ENCODE measurements around the gene NFKBIB. TPM values are rescaled to one million over a fixed set of nuclear protein-coding genes. Genes with fewer than 3 reads are reported as not detected.

Gene NFKBIB
- total and polyA plus RNA-seq, 2 donors (not counting 3 experiments of a cell fraction or from before 2014, with no cell fraction given), result 25.0 to 30.8 TPM

DNA sequence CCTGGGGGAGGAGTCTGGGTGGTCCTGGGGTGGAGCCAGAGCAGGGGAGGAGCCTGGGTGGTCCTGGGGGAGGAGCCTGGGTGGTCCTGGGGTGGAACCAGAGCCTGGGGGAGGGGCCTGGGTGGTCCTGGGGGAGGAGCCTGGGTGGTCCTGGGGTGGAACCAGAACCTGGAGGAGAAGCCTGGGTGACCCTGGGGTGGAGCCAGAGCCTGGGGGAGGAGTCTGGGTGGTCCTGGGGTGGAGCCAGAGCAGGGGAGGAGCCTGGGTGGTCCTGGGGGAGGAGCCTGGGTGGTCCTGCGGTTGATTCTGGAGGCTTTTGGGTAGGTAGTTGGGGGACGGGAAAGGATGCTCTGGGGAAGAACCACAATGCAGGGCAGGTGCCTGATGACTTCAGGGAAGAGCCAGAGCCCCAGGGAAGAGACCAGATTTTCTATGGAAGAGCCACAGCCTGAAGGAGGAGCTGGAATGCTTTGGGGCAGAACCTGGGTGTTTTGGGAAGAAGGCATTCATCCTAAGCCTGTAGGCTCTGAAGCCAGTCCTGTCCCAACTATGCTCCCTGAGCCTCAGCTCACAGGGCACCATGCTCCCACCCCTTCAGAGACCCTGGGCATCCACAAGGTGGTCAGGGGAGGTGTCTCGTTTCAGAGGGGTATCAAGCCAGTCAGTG lies 45.9 kb downstream of the NFKBIB start:
- Histone ChIP-seq H4K20me1 (replicated peaks; ENCODE audit: control insufficient read depth, extremely low read depth, insufficient read depth, low read length) (no peaks in the 10 kb centered on the region), H3K36me3 (ENCODE audit: control insufficient read depth in 2 of 2, extremely low read depth in 1 of 2, insufficient read depth in 2 of 2, low read length in 2 of 2) (peaks cover 0 to 2% of the 10 kb centered on the region in 2 experiments), H3K27me3 (ENCODE audit: control insufficient read depth in 2 of 2, insufficient read depth in 2 of 2, low read length in 2 of 2) (no peaks in the 10 kb centered on the region), H2AFZ (ENCODE audit: low read depth, low read length) (no peak overlapping the region), H3K9me1 (replicated peaks; ENCODE audit: control insufficient read depth, extremely low read depth, insufficient read depth, low read length) (no peaks in the 10 kb centered on the region), H3K4me1 (ENCODE audit: control insufficient read depth, extremely low read depth, insufficient read depth, low read length) (no peaks in the 10 kb centered on the region), H3K4me3 (replicated peaks in 1 of 3; ENCODE audit: insufficient read depth in 1 of 3, low read depth in 1 of 3, low read length in 3 of 3) (no peak overlapping the region), H3K4me2 (ENCODE audit: insufficient read depth, low read length) (no peak overlapping the region), H3K27ac (ENCODE audit: insufficient read depth, low read depth, low read length) (no peak overlapping the region), H3K9ac (replicated peaks; ENCODE audit: extremely low read depth, insufficient read depth, low read length) (no peak overlapping the region), H3K79me2 (ENCODE audit: control insufficient read depth, insufficient read depth, low read length) (no peaks in the 10 kb centered on the region), H3K9me3 (replicated peaks; ENCODE audit: control insufficient read depth, insufficient read depth, low read length) (no peaks in the 10 kb centered on the region)
- FAIRE-seq (no peak), DNase-seq (ENCODE audit: low read depth, low spot score) (no peak)
- TF ChIP-seq, protein P1, sequence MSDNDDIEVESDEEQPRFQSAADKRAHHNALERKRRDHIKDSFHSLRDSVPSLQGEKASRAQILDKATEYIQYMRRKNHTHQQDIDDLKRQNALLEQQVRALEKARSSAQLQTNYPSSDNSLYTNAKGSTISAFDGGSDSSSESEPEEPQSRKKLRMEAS (IDR thresholded peaks at IDR 0.05; ENCODE audit: insufficient read depth, insufficient read length), result no peak
- TF ChIP-seq FOS (IDR thresholded peaks at IDR 0.05; ENCODE audit: borderline replicate concordance, insufficient read depth, low read length) (no peak), POLR2A (IDR thresholded peaks at IDR 0.05; ENCODE audit: low read depth, low read length) (no peak), MYC (IDR thresholded peaks at IDR 0.05; ENCODE audit: low read depth, low read length) (no peak), CTCF (IDR thresholded peaks at IDR 0.05; ENCODE audit: extremely low read depth in 1 of 2, insufficient read depth in 1 of 2, low read depth in 1 of 2, low read length in 2 of 2) (no peak), EZH2 (IDR thresholded peaks at IDR 0.05; ENCODE audit: borderline replicate concordance, low read depth, low read length, severe bottlenecking) (no peak), GATA2 (IDR thresholded peaks at IDR 0.05; ENCODE audit: insufficient read depth, insufficient read length, low read depth, low read length) (no peak), POLR2AphosphoS5 (IDR thresholded peaks at IDR 0.05; ENCODE audit: insufficient read depth, low read depth, low read length) (no peak), JUN (IDR thresholded peaks at IDR 0.05; ENCODE audit: borderline replicate concordance, insufficient read depth, insufficient read length, low read depth) (no peak)
- BruUV-seq (replicated peaks), result no TSS peak
- CTCF ChIA-PET, result no interaction called here
- intact Hi-C loops (cut with micrococcal nuclease) (no loop called here), dilution Hi-C loops (cut with MboI; ENCODE audit: extremely low pct_ligation_motif_present, low sequenced_read_pairs) (no loop called here)
- POLR2A ChIA-PET, result no interaction called here

All from endothelial cell of umbilical vein (primary cell).